Heart left ventricle (tissue), 16 donors: ENCODE results near the gene DHX57. TPM values are rescaled to one million over a fixed set of nuclear protein-coding genes. Genes with fewer than 3 reads are reported as not detected.

Experiments used
- ATAC-seq, 4 donors: fragments of 200-7000 bp; cut with Tn5 transposase; one replicate each; pipeline ENCODE4 v1.9.1; 2020 to 2022; ENCODE audit warnings: moderate library complexity in 4 of 4, mild to moderate bottlenecking in 3 of 4, moderate number of reproducible peaks in 1 of 4
- DNase-seq, 5 donors: peaks; one replicate each; pipeline ENCODE4 v3.0.0-alpha.2; 2020
- H3K27ac ChIP-seq, 12 donors: fragments of 200-600 bp; sonication (generic) in 4 of 12; one replicate each; pipeline versions ENCODE4 v1.5.0 to v1.8.0; 2016 to 2022; ENCODE audit warnings: mild to moderate bottlenecking in 2 of 12
- H3K27me3 ChIP-seq, 9 donors: fragments of 200-600 bp; sonication (generic) in 2 of 9; one replicate each; pipeline versions ENCODE4 v1.5.1 to v1.8.0; 2016 to 2022; ENCODE audit warnings: mild to moderate bottlenecking in 3 of 9
- H3K36me3 ChIP-seq, 9 donors: fragments of 200-600 bp; sonication (generic) in 2 of 9; one replicate each; pipeline versions ENCODE4 v1.5.0 to v1.8.0; 2018 to 2022; ENCODE audit warnings: mild to moderate bottlenecking in 2 of 9
- H3K4me1 ChIP-seq, 12 donors: fragments of 200-600 bp; sonication (generic) in 4 of 12; one replicate each; pipeline versions ENCODE4 v1.5.0 to v1.8.0; 2016 to 2022; ENCODE audit warnings: mild to moderate bottlenecking in 3 of 12
- H3K4me3 ChIP-seq, 12 donors: fragments of 200-600 bp; sonication (generic) in 4 of 12; one replicate each; pipeline versions ENCODE4 v1.5.0 to v1.8.0; 2017 to 2022; ENCODE audit warnings: mild to moderate bottlenecking in 9 of 12, moderate library complexity in 4 of 12
- H3K9me3 ChIP-seq, 12 donors: fragments of 200-600 bp; sonication (generic) in 4 of 12; one replicate each; pipeline versions ENCODE4 v1.5.0 to v1.8.0; 2016 to 2022; ENCODE audit warnings: mild to moderate bottlenecking in 1 of 12
- POLR2A ChIP-seq, 2 donors: fragments of 450-650 bp; IDR thresholded peaks; one replicate each; pipeline ENCODE4 v1.6.1; 2017; ENCODE audit warnings: antibody characterized with exemption in 2 of 2, mild to moderate bottlenecking in 2 of 2, moderate library complexity in 2 of 2
- WGBS, 4 donors: extraction: QIAGEN DNeasy Blood & Tissue Kit in 2 of 4; methylation state at CpG; one replicate each; pipeline versions ENCODE4 v1.1.5 to v1.1.7; 2013 to 2018; 5-methylcytosine and 5-hydroxymethylcytosine counted together
- intact Hi-C, 10 donors: fragments of 100-400 bp; cut with DNase I; formaldehyde crosslinking; loops; one replicate each; pipeline versions ENCODE4 v1.11.1 to v1.14.2; 2022
- polyA plus RNA-seq, 2 donors: library from polyadenylated mRNA; stranded (reverse); fragments of 200-250 nt; gene quantifications; one replicate each; pipeline ENCODE4 v1.2.3, GENCODE V29; 2013
- total RNA-seq, 9 donors: library from RNA; depleted of rRNA in 2 of 9; stranded (reverse); fragments of >200 nt in 2 of 9; fragmentation: NEBNext Ultra II Directional in 3 of 9; extraction: Animal tissue kit (Norgen Biotek cat#: 25700) in 3 of 9; gene quantifications; one replicate each; pipeline versions ENCODE4 v1.1.0 to v1.2.4, GENCODE V29; 2016 to 2023
- TF ChIP-seq, protein P1 (sequence below), 12 donors: fragments of 200-600 bp; sonication (generic) in 4 of 12; IDR thresholded peaks; one replicate each; pipeline versions ENCODE4 v1.5.0 to v1.8.0; 2018 to 2022; ENCODE audit warnings: antibody characterized with exemption in 12 of 12, mild to moderate bottlenecking in 5 of 12
- donor health status: ischemic (EF 13 %, LVEDD 7.1; RV severe dilation, severe dysfunction).
- donor health status: healthy with polysubstance abuse.
- donor health status: DM: no; HTN: yes; CAD: no.
- donor health status: DM: no; HTN: no; CAD: no.
- donor health status: ischemic (EF 25% LVEDD 6.9; RV normal size, moderate dysfunction).
- donor health status: ischemic (EF 25% LVEDD 5.7; RV mildly dilated, moderate dysfunction).
- donor health status: healthy.
- donor health status: DM: yes; HTN: yes; CAD: no.
- donor health status: ischemic (EF 35%, LVEDD 5.7; RV mildly dilated, moderate dysfunction).
- donor health status: nonischemic (EF 11% LVEDD 7.7; RV severe dilation, severe dysfunction).
- donor health status: DM: yes; HTN: yes; CAD: no.
- donor health status: PGD.
- donor health status: ischemic (EF 29% LVEDD 5.4; RV normal size, mild dysfunction).
- donor health status: nonischemic (EF 23%, LVEDD 6.1; RV moderate dilation, normal function).

DHX57 gene
- total and polyA plus RNA-seq, 11 donors, result 4.1 to 15.0 (median 9.4) TPM

DNA sequence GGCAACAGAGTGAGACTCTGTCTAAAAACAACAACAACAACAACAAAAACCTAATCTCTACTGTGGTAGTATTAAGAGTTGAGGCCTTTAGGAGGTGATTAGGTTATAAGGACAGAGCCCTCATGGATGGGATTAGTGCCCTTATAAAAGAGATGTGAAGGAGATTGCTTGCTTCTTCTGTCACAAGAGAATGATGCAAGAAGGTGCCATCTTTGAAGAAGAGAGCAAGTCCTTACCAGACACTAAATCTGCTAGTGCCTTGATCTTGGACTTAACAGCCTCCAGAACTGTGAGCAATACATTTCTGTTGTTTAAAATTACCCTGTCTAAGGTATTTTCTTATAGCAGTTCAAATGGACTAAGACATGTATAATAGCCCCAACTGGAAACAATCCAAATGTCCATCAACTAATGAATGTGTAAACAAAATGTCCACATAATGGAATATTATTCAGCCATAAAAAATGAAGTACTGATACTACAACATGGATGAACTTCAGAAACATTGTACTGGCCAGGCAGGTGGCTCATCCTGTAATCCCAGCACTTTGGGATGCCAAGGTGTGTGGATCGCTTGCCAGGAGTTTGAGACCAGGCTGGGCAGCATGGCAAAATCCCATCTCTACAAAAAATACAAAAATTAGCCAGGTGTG is 12.3 kb upstream of the DHX57 start:
- Histone ChIP-seq H3K36me3 (peaks cover 0 to 4% (median 0%) of the 10 kb centered on the region in 9 donors), H3K27ac (no peak overlapping the region), H3K9me3 (peaks cover 0 to 3% (median 0%) of the 10 kb centered on the region in 12 donors), H3K4me1 (peaks cover 0 to 5% (median 0%) of the 10 kb centered on the region in 12 donors), H3K4me3 (no peak overlapping the region), H3K27me3 (no peaks in the 10 kb centered on the region)
- WGBS, 4 donors, result 84 to 100% (median 98%) methylated on average over 1 of the region's 1 CpG
- DNase-seq (no peak), ATAC-seq (no peak)
- TF ChIP-seq, protein P1, sequence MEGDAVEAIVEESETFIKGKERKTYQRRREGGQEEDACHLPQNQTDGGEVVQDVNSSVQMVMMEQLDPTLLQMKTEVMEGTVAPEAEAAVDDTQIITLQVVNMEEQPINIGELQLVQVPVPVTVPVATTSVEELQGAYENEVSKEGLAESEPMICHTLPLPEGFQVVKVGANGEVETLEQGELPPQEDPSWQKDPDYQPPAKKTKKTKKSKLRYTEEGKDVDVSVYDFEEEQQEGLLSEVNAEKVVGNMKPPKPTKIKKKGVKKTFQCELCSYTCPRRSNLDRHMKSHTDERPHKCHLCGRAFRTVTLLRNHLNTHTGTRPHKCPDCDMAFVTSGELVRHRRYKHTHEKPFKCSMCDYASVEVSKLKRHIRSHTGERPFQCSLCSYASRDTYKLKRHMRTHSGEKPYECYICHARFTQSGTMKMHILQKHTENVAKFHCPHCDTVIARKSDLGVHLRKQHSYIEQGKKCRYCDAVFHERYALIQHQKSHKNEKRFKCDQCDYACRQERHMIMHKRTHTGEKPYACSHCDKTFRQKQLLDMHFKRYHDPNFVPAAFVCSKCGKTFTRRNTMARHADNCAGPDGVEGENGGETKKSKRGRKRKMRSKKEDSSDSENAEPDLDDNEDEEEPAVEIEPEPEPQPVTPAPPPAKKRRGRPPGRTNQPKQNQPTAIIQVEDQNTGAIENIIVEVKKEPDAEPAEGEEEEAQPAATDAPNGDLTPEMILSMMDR (IDR thresholded peaks at IDR 0.05), result no peak
- TF ChIP-seq POLR2A (IDR thresholded peaks at IDR 0.05), result no peak
- intact Hi-C loops, result no loop called here

DNA sequence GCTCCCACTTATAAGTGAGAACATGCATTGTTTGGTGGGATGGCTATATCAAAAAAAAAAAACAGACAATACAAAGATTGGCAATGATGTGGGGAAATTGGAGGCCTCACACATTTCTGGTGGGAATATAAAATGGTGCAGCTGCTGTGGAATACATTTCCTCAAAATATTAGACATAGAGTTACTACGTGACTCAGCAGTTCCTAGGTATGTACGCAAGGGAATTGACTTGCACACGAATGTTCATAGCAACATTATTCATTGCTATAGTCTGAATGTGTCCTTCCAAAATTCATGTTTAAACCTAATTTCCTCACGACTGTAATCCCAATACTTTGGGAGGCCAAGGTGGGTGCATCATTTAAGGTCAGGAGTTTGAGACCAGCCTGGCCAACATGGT is 11.6 kb upstream of the DHX57 start:
- peaks cover 0 to 5% (median 0%) of the 10 kb centered on the region in 12 donors for H3K4me1 ChIP-seq
- TF ChIP-seq, protein P1 (IDR thresholded peaks at IDR 0.05), result no peak
- no peak for TF ChIP-seq POLR2A (IDR thresholded peaks at IDR 0.05)
- peaks cover 0 to 3% (median 0%) of the 10 kb centered on the region in 12 donors for H3K9me3 ChIP-seq
- ATAC-seq (no peak), DNase-seq (no peak)
- H3K36me3 ChIP-seq, result peaks cover 0 to 8% (median 0%) of the 10 kb centered on the region in 9 donors
- no peak overlapping the region for H3K27ac ChIP-seq
- 89 to 96% (median 94%) methylated on average over 4 of the region's 4 CpGs for WGBS, 4 donors
- H3K27me3 ChIP-seq, result no peaks in the 10 kb centered on the region
- no peak overlapping the region for H3K4me3 ChIP-seq
- intact Hi-C loops, result no loop called here

DNA sequence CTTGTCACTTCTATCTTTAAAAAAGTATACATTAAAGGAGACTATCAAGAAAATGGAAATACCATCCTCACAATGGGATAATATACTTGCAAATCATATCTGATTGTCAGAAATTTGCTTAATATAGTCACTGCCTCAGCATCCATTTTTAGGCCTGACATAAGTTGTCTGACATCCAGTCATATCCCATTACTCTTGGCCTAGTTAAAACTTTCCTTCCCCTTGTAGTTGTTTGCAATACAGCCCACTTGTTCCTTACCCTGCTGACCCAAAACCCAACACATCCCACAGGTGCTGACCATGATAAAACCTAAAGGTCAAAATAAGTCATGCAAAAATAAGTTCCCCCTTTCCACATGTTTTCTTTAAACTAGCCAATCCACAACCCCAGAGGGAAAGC is 10.3 kb upstream of the DHX57 start:
- peaks cover 0 to 3% (median 0%) of the 10 kb centered on the region in 12 donors for H3K9me3 ChIP-seq
- TF ChIP-seq POLR2A (IDR thresholded peaks at IDR 0.05), result no peak
- TF ChIP-seq, protein P1 (IDR thresholded peaks at IDR 0.05), result no peak
- H3K4me1 ChIP-seq, result peaks cover 0 to 5% (median 0%) of the 10 kb centered on the region in 12 donors
- ATAC-seq (peak in 2 of 4 donors; percentile 47 to 52), DNase-seq (no peak)
- H3K27me3 ChIP-seq, result no peaks in the 10 kb centered on the region
- no peak overlapping the region for H3K27ac ChIP-seq
- intact Hi-C loops, result no loop called here
- no peak overlapping the region for H3K4me3 ChIP-seq
- peaks cover 0 to 20% (median 11%) of the 10 kb centered on the region in 9 donors for H3K36me3 ChIP-seq

DNA sequence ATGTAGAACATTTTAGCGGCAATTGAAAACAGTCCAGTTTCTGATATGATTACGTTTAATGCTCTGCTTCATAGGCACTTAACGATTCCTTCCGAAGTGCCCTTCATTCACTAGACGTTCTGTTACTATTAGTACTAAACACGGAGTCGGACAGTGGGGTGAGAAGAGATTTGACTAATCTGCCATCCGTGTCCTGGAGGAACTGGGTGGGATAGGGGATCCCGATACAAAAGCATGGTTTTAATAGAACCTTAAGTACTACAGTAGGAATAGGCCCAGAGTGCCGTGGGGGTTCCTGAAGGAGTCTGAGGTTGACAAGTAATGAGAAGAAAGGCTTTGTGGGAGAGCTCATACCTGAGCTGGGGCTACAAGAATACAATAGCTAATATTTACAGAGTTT is 673 bp upstream of the DHX57 start:
- no peak for DNase-seq
- WGBS, 4 donors, result 21 to 46% (median 42%) methylated on average over 10 of the region's 10 CpGs
- H3K9me3 ChIP-seq, result peaks cover 0 to 16% (median 0%) of the 10 kb centered on the region in 12 donors
- intact Hi-C loops, result no loop called here
- no peaks in the 10 kb centered on the region for H3K27me3 ChIP-seq
- peaks cover 0 to 16% (median 15%) of the 10 kb centered on the region in 12 donors for H3K4me1 ChIP-seq
- no peak for TF ChIP-seq POLR2A (IDR thresholded peaks at IDR 0.05)
- TF ChIP-seq, protein P1 (IDR thresholded peaks at IDR 0.05), result no peak
- H3K27ac ChIP-seq, result peak overlapping the region in 3 of 12 donors; percentile 40 to 72 (median 71)
- ATAC-seq, result no peak
- H3K4me3 ChIP-seq, result peak overlapping the region; percentile 59 to 98 (median 88)
- H3K36me3 ChIP-seq, result peaks cover 0 to 16% (median 12%) of the 10 kb centered on the region in 9 donors
